GM21367 (cell line): ENCODE data around the gene DIPK2B.

Experiments used
- ATAC-seq: cut with Tn5 transposase; IDR thresholded peaks from one replicate; pipeline ENCODE4 v1.9.1; 2021; ENCODE audit not compliant: unreplicated experiment

The DIPK2B gene, protein sequence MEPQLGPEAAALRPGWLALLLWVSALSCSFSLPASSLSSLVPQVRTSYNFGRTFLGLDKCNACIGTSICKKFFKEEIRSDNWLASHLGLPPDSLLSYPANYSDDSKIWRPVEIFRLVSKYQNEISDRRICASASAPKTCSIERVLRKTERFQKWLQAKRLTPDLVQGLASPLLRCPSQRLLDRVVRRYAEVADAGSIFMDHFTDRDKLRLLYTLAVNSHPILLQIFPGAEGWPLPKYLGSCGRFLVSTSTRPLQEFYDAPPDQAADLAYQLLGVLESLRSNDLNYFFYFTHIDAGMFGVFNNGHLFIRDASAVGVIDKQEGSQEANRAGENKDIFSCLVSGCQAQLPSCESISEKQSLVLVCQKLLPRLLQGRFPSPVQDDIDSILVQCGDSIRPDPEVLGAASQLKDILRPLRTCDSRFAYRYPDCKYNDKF

GRCh38 chrX:45200741-45201234, at the start of gene DIPK2B:
Gene DIPK2B, minus strand, starts transcription at chrX:45200876. Its CDS starts 50 bp downstream, at chrX:45200826.
- no peak for ATAC-seq

GRCh38 chrX:45240301-45240700, 39.6 kb upstream of the DIPK2B start:
- ATAC-seq = no peak

- ATAC-seq = no peak
Measured at GRCh38 chrX:45238489-45238888, 37.8 kb upstream of the DIPK2B start.

DNA sequence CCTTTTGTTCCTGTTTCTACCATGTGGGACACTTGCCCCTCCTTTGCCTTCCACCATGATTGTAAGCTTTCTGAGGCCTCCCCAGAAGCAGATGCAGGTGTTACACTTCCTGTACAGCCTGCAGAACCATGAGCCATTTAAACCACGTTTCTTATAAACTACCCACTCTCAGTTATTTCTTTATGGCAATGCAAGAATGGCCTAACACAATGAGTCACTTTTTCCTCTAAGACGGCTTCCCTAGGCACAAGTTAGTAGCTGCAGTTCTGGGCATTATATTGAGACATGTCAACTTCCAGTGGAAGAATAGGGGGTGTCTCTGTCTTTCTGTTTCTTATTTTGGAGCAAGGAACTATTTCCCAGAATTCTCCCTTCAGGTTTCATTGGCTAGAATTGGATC, 32.9 kb upstream of the DIPK2B start:
- no peak for ATAC-seq

- no peak for ATAC-seq
Measured at GRCh38 chrX:45232139-45232538, 31.5 kb upstream of the DIPK2B start.

GRCh38 chrX:45230410-45230809, 29.7 kb upstream of the DIPK2B start:
- ATAC-seq = no peak

GRCh38 chrX:45229348-45229747, 28.7 kb upstream of the DIPK2B start:
- ATAC-seq = no peak

- no peak for ATAC-seq
Measured at GRCh38 chrX:45228126-45228525, 27.4 kb upstream of the DIPK2B start.

DNA sequence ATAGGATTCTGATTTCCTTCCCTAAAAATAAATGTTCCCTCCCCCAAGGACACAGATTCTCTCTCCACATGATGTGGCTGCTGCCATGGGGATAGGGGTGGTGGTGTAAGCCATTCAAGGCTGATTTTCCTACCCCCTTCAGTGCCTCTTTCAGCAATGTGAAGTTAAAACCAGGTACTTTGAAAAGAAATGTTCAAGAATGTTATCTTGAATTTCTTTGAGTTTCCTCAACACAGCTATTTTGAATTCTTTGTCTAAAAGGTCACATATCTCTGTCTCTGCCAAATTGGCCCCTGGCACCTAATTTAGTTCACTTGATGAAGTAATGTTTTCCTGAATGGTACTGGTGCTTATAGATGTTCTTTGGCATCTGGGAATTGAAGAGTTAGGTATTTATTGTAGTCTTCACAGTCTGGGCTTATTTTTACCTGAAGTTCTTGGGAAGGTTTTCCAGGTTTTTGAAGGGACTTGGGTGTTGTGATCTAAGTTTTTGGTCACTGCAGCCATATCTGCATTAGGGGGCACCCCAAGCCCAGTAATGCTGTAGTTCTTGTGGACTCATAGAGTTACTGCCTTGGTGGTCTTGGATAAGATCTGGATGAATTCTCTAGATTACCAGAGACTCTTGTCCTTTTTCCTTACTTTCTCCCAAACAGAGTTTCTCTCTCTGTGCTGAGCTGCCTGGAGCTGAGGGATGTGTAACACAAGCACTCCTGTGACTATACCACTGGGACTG, 7.6 kb upstream of the DIPK2B start:
- no peak for ATAC-seq

DNA sequence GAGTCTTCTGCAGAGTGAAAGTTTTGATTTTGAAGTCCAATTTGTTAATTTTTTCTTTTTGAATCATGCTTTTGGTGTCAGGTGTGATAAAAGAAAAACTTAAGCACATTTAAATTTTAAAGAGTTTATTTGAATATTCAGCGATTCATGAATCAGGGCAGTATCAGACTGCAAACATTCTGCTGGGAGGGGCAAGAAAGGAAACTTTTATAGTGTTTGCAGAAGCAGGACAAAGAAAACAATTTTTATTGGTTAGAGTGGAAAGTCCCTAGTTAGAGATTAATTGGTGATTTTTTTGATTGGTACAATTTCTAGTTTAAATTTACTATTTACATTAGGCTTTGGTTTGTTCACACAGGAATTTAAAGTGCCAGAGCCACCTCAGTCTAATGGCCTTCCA, 1.5 kb upstream of the DIPK2B start:
- ATAC-seq = no peak

DNA sequence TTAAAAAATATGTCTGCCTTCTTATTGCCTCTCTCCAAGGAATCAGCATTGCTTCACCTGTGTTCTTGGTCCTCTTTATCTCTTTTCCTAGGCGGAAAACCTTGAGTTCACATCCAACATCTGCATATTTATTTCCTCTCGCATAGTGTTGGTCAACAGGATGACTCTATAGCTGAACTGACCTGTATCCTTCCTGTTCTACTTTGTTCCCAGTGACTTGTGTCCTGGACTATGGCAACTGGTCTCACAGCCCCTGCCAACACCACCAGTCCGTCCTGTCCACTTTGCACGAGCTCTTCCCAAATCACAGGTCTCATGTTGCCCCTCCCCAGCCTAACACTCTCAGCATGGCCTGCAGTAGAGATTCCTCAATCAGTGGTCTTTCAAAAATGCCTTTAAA, 2.0 kb downstream of the DIPK2B start:
- no peak for ATAC-seq

DNA sequence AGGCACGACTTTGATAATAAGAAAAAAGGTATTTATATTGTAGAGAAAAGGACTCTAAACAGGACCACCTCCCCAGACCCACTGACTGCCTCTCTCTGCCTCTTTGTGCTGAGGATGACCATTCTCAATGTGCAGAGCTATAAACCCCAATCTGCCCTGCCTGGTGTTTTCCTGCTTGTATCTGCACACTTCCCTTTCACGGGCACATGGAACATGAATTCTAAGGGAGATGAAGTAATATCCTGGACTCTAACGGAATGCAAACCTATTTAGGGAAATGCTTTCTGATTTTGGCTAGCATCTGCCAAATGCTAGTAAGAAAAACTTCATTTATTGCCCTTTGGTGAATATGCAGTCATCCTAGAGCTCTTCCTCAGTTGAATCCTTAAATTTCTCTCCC, 2.4 kb downstream of the DIPK2B start:
- no peak for ATAC-seq

GRCh38 chrX:45196701-45197100, 4.0 kb downstream of the DIPK2B start:
- ATAC-seq = no peak

DNA sequence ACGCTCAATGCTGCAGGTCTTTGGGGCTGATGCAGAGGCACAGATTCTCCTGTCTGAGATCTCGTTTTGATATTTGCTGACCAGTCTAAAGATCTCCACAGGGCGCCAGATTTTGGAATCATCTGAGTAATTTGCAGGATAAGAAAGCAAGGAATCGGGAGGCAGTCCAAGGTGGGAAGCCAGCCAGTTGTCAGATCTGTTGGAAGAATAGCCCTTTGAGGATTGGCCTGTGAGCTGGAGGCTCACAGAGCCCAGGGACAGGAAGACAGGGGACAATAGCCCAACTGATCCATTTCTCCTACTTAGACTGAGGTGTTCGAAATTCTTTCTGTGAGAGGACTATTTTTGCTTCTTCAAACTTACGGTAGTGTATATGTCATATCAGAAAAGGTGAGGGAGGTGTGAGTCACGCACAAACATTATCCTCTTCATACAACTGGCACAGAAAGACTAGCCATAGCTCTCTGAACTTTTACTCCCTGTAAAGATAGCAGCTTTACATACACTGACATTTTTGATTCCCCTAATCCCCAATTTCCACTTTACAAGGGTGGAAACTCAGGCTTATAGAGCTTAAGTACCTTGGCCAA, 8.8 kb downstream of the DIPK2B start:
- ATAC-seq = no peak

DNA sequence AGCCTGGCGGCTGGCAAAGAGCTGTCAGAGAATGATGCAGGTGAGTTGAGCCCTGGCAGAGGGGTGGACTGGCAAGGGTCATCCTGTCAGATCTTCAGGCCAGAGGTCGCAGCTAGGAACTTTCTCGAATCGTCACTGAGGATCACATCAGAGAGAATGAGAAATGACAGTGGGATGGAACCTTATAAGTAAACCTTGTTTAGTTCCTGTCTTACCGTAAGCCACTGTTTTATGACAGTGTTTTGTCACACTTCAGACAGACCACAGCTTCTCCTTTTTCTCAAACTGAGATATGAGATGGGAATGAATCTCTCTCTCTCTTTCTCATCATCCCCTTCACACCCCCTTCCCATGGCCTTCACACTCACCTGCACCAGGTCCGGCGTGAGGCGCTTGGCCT, 9.3 kb downstream of the DIPK2B start:
- no peak for ATAC-seq

DNA sequence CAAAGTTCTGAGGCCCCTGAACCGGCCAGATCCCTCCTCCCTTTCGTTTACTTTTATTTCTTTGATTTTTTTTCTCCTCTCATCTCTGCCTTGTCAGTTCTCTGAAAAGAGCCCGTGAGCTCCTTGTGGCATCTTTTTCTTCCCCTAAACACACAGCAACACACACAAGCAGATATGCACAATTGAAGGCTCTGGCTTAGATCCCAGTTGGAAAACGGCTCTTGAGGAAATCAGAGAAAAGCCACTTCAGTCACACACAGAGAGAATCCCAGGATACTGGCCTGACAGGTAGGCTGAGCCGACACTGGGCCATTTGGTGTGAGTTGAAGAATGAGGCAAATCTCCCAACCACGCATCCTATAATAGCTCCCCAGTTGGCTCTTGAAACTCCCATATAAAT, 12.9 kb downstream of the DIPK2B start:
- no peak for ATAC-seq

GRCh38 chrX:45186643-45187026, 14.0 kb downstream of the DIPK2B start:
- ATAC-seq = no peak

- no peak for ATAC-seq
Measured at GRCh38 chrX:45184211-45184610, 16.5 kb downstream of the DIPK2B start.

- no peak for ATAC-seq
Measured at GRCh38 chrX:45172890-45173289, 27.8 kb downstream of the DIPK2B start.

DNA sequence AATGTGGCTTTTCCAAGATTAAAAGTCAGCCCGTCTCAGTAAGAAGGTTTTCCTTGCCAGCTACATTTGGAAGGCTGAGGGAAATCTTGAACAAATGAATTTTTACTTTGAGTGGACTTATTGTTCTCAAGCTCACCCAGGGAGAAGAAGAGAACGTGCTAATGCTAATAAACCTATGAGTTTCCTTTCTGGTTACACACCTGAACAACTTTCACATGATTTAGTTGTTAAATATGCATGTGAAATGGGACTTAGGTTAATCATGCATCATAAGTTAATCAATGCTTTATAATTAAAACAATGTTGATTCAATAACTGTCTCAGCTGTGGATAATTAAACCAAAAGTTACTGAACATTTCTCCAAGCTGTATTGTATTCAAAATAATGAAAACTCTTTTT, 33.9 kb downstream of the DIPK2B start:
- no peak for ATAC-seq

DNA sequence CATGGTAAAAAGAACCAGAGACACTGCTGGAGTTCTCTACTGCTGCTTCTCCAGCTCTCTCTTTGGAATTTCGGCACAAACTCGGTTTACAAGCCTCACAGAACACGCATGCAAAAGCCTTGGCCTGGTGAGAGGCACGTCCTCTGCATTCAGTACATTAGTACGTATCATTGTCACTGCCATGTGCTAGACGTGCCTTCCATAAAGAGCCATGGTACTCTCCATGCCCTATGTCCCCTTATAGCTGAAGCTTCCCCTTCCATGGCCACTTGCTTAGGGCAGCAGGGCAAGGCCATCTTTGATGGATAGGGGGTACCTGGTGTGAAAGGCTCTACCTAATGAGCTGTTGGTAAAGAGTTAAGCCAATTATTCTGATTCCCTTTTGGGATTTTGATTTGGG, 35.0 kb downstream of the DIPK2B start:
- no peak for ATAC-seq

DNA sequence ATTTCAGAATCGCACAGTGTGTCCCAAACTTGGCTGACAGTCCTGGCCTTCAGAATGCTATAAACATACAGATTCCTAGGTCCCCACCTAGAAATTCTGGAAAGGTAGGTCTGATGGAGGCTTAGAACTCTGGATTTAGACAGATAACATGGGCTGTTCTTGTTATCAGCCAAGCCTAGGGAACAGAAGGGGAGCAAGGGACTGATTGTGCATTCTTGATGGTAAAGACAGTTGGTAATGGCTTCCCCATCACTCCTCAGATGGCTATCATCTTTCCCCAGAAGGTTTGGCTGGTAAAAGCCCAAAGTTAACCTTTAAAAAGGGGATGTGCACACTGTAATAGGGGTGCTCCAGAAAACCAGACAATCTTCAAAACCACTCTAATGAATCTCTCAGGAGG, 35.7 kb downstream of the DIPK2B start:
- no peak for ATAC-seq
